ENCODE measurements around the gene BTG4. TPM values are rescaled to one million over a fixed set of nuclear protein-coding genes. Genes with fewer than 3 reads are reported as not detected.

Gene BTG4
- total RNA-seq, 6 donors from 2014 or later = 0.24 to 4.1 (median 1.1) TPM; not detected in 3

- DNase-seq (peak; percentile 38 to 85), ATAC-seq (ENCODE audit: low FRiP score in 2 of 2) (peak; percentile 21 to 70)
- H3K4me3 ChIP-seq = peak overlapping the region; percentile 45 to 60 (median 50)
- WGBS, 2 donors = 2 to 4% methylated on average over 19 to 41 of the region's 41 CpGs
- TF ChIP-seq EP300 (IDR thresholded peaks at IDR 0.05) (no peak), POLR2A (IDR thresholded peaks at IDR 0.05) (peak in 1 of 4 donors; percentile 26)
- no peaks in the 10 kb centered on the region for H3K9me3 ChIP-seq
- H3K36me3 ChIP-seq = peaks cover 0 to 18% (median 0%) of the 10 kb centered on the region in 4 donors
- H3K27ac ChIP-seq = peak overlapping the region; percentile 70 to 90 (median 77)
- H3K27me3 ChIP-seq = peaks cover 0 to 12% (median 5%) of the 10 kb centered on the region in 4 donors
- peaks cover 15 to 29% (median 20%) of the 10 kb centered on the region in 4 donors for H3K4me1 ChIP-seq
These were observed 29.3 kb upstream of the BTG4 start for GRCh38 chr11:111541254-111542061.

GRCh38 chr11:111540937-111541253 lies 28.7 kb upstream of the BTG4 start:
- ATAC-seq (ENCODE audit: low FRiP score in 2 of 2) (peak in 1 of 2 donors; percentile 51), DNase-seq (no peak)
- H3K9me3 ChIP-seq = no peaks in the 10 kb centered on the region
- no peak for TF ChIP-seq POLR2A (IDR thresholded peaks at IDR 0.05)
- no peak for TF ChIP-seq POLR2AphosphoS5 (IDR thresholded peaks at IDR 0.05)
- no peak for TF ChIP-seq CTCF (IDR thresholded peaks at IDR 0.05)
- no peak for TF ChIP-seq EP300 (IDR thresholded peaks at IDR 0.05)
- H3K4me1 ChIP-seq = peaks cover 15 to 29% (median 20%) of the 10 kb centered on the region in 4 donors
- H3K27me3 ChIP-seq = peaks cover 0 to 12% (median 5%) of the 10 kb centered on the region in 4 donors
- WGBS, 2 donors = 17% methylated on average over 1 of the region's 22 CpGs; no CpG with 5 or more reads in 1 of the 2 donors
- H3K36me3 ChIP-seq = peaks cover 0 to 15% (median 0%) of the 10 kb centered on the region in 4 donors
- H3K4me3 ChIP-seq = peak overlapping the region; percentile 45 to 60 (median 50)
- peak overlapping the region; percentile 70 to 90 (median 77) for H3K27ac ChIP-seq

GRCh38 chr11:111540114-111540936 lies 28.1 kb upstream of the BTG4 start, which contains the start of gene LAYN:
LAYN (plus strand) TSS chr11:111540720; CDS start chr11:111540844, 124 bp downstream.
- 21 to 32% methylated on average over 5 to 29 of the region's 70 CpGs for WGBS, 2 donors
- Histone ChIP-seq H3K27me3 (peaks cover 0 to 12% (median 5%) of the 10 kb centered on the region in 4 donors), H3K9me3 (no peaks in the 10 kb centered on the region), H3K4me3 (peak within 1 kb of the TSS; percentile 45 to 60 (median 50)), H3K4me1 (peaks cover 15 to 29% (median 20%) of the 10 kb centered on the region in 4 donors), H3K27ac (peak within 1 kb of the TSS; percentile 70 to 90 (median 77)), H3K36me3 (peaks cover 0 to 11% (median 0%) of the 10 kb centered on the region in 4 donors)
- ATAC-seq (ENCODE audit: low FRiP score in 2 of 2) (peak; percentile 41 to 65), DNase-seq (peak; percentile 43 to 89)
- TF ChIP-seq POLR2AphosphoS5 (IDR thresholded peaks at IDR 0.05) (peak; percentile 61 to 70), POLR2A (IDR thresholded peaks at IDR 0.05) (peak in 3 of 4 donors; percentile 27 to 50 (median 35)), EP300 (IDR thresholded peaks at IDR 0.05) (no peak), CTCF (IDR thresholded peaks at IDR 0.05) (peak in 1 of 6 experiments; percentile 5)

- H3K27ac ChIP-seq = peak overlapping the region in 2 of 4 donors; percentile 77 to 90
- peaks cover 0 to 12% (median 5%) of the 10 kb centered on the region in 4 donors for H3K27me3 ChIP-seq
- ATAC-seq (ENCODE audit: low FRiP score in 2 of 2) (no peak), DNase-seq (no peak)
- peak overlapping the region in 3 of 4 donors; percentile 48 to 60 (median 52) for H3K4me3 ChIP-seq
- 70 to 79% methylated on average over 9 of the region's 9 CpGs for WGBS, 2 donors
- no peak for TF ChIP-seq EP300 (IDR thresholded peaks at IDR 0.05)
- no peak for TF ChIP-seq CTCF (IDR thresholded peaks at IDR 0.05)
- no peak for TF ChIP-seq POLR2AphosphoS5 (IDR thresholded peaks at IDR 0.05)
- no peak for TF ChIP-seq POLR2A (IDR thresholded peaks at IDR 0.05)
- peaks cover 0 to 5% (median 0%) of the 10 kb centered on the region in 4 donors for H3K36me3 ChIP-seq
- H3K9me3 ChIP-seq = no peaks in the 10 kb centered on the region
- H3K4me1 ChIP-seq = peaks cover 15 to 29% (median 20%) of the 10 kb centered on the region in 4 donors
These were observed 27.4 kb upstream of the BTG4 start for GRCh38 chr11:111539426-111540113.

All from upper lobe of left lung (tissue), 6 donors.